ENCODE data around the gene FSHR.

- TF ChIP-seq, protein P1, sequence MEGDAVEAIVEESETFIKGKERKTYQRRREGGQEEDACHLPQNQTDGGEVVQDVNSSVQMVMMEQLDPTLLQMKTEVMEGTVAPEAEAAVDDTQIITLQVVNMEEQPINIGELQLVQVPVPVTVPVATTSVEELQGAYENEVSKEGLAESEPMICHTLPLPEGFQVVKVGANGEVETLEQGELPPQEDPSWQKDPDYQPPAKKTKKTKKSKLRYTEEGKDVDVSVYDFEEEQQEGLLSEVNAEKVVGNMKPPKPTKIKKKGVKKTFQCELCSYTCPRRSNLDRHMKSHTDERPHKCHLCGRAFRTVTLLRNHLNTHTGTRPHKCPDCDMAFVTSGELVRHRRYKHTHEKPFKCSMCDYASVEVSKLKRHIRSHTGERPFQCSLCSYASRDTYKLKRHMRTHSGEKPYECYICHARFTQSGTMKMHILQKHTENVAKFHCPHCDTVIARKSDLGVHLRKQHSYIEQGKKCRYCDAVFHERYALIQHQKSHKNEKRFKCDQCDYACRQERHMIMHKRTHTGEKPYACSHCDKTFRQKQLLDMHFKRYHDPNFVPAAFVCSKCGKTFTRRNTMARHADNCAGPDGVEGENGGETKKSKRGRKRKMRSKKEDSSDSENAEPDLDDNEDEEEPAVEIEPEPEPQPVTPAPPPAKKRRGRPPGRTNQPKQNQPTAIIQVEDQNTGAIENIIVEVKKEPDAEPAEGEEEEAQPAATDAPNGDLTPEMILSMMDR (IDR thresholded peaks at IDR 0.05), result no peak
- TF ChIP-seq POLR2AphosphoS5 (IDR thresholded peaks at IDR 0.05), result no peak
- TF ChIP-seq POLR2A (IDR thresholded peaks at IDR 0.05), result no peak
Measured at GRCh38 chr2:48934807-48935206, 219.5 kb downstream of the FSHR start.

Data from upper lobe of left lung (tissue), 4 donors.